Parathyroid adenoma (tissue), 2 donors: ENCODE data around the gene NTMT2.
"Not testable (repeated sequence)": the region's sequence is repeated elsewhere in the genome, so short reads cannot be mapped to it uniquely, and the experiment has no call there.

ENCODE experiments used
- H2AFZ ChIP-seq: fragments of 300-600 bp; sonication (generic); one replicate; pipeline ENCODE4 v1.7.0; 2017; ENCODE audit warnings: antibody characterized with exemption, mild to moderate bottlenecking
- H3K27ac ChIP-seq: fragments of 300-600 bp; sonication (generic); one replicate; pipeline ENCODE4 v1.7.0; 2017
- H3K27me3 ChIP-seq: fragments of 300-600 bp; sonication (generic); one replicate; pipeline ENCODE4 v1.7.0; 2017; ENCODE audit warnings: low read length; ENCODE audit not compliant: control insufficient read depth, insufficient read depth
- H3K36me3 ChIP-seq: fragments of 300-600 bp; sonication (generic); one replicate; pipeline ENCODE4 v1.7.0; 2017; ENCODE audit warnings: low read length; ENCODE audit not compliant: control insufficient read depth, insufficient read depth
- H3K4me1 ChIP-seq: fragments of 300-600 bp; sonication (generic); one replicate; pipeline ENCODE4 v1.7.0; 2017; ENCODE audit warnings: control low read depth
- H3K4me2 ChIP-seq: fragments of 300-600 bp; sonication (generic); one replicate; pipeline ENCODE4 v1.7.0; 2017; ENCODE audit warnings: low read length
- H3K4me3 ChIP-seq: fragments of 300-600 bp; sonication (generic); one replicate; pipeline ENCODE4 v1.7.0; 2017; ENCODE audit warnings: low read depth, low read length
- H3K79me2 ChIP-seq: fragments of 300-600 bp; sonication (generic); one replicate; pipeline ENCODE4 v1.7.0; 2017; ENCODE audit warnings: control low read depth
- H3K9ac ChIP-seq: fragments of 300-600 bp; sonication (generic); one replicate; pipeline ENCODE4 v1.7.0; 2017; ENCODE audit warnings: mild to moderate bottlenecking
- H3K9me3 ChIP-seq: fragments of 300-600 bp; sonication (generic); one replicate; pipeline ENCODE4 v1.7.0; 2017; ENCODE audit warnings: low read length; ENCODE audit not compliant: control insufficient read depth
- TF ChIP-seq, protein P1 (sequence below): fragments of 300-600 bp; sonication (generic); IDR thresholded peaks from one replicate; pipeline ENCODE4 v1.7.0; 2017; ENCODE audit warnings: antibody characterized with exemption, mild to moderate bottlenecking
- donor health status: primary hyperparathyroidism.

The NTMT2 gene

DNA sequence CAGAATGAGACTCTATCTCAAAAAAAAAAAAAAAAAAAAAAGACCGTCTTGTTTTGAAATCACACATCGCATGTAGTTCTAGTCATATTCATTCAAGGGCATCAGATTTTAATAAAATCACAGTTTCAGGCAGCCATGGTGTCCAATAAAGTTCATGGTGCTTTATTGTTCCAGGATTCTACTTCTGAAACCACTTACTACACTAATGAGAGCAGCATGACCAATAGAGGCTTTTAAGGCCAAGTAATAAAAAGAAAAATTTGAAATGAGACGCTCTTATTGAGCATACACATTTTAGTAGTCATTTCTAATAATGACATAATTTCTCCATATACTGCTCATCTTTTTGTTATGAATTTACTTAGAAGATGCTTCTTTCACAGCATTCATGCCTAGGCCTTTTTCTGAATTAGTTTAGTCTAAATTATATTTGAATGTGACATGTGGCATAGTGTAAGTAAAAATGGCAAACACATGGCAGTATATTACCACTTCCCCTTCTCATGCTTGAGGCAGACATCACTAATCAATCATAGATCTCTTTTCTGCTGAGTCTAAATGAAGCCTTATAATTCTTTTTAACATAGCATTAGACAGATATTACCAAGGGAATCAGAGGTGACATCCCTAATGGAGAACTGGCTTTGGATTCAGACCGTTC lies 18.5 kb downstream of the NTMT2 start:
- no peak overlapping the region for H3K27ac ChIP-seq

DNA sequence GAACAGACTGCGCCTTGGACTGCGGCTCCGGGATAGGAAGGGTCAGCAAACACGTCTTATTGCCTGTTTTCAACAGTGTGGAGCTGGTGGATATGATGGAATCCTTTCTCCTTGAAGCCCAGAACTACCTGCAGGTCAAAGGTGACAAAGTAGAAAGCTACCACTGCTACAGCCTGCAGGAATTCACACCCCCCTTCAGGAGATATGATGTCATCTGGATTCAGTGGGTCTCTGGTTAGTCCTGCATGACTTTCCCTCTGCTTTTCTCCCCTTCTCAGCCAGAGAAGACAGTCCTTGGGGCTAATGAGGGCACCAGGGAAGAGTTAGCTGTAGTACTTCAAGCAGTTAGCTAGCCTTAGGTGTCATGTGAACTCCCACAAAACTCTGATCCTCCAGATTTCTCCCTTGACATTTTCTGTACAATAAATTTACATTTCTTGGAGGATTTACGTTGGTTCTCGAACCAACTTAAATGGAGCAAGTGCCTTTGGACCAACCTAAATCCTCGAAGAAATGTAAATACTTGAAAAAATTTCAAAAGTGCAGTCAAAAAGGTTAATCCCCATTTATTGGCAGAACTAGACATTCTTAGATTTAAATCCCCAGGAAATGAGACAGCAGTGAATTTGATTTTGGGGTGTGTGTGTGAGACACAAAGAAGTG lies 20.9 kb downstream of the NTMT2 start:
- Histone ChIP-seq H3K4me2 (no peak overlapping the region), H2AFZ (no peak overlapping the region), H3K27ac (no peak overlapping the region), H3K79me2 (no peaks in the 10 kb centered on the region), H3K9me3 (no peaks in the 10 kb centered on the region), H3K27me3 (no peaks in the 10 kb centered on the region), H3K4me3 (no peak overlapping the region), H3K9ac (no peak overlapping the region), H3K4me1 (no peaks in the 10 kb centered on the region), H3K36me3 (no peaks in the 10 kb centered on the region)
- TF ChIP-seq, protein P1, sequence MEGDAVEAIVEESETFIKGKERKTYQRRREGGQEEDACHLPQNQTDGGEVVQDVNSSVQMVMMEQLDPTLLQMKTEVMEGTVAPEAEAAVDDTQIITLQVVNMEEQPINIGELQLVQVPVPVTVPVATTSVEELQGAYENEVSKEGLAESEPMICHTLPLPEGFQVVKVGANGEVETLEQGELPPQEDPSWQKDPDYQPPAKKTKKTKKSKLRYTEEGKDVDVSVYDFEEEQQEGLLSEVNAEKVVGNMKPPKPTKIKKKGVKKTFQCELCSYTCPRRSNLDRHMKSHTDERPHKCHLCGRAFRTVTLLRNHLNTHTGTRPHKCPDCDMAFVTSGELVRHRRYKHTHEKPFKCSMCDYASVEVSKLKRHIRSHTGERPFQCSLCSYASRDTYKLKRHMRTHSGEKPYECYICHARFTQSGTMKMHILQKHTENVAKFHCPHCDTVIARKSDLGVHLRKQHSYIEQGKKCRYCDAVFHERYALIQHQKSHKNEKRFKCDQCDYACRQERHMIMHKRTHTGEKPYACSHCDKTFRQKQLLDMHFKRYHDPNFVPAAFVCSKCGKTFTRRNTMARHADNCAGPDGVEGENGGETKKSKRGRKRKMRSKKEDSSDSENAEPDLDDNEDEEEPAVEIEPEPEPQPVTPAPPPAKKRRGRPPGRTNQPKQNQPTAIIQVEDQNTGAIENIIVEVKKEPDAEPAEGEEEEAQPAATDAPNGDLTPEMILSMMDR, result no peak

More for the DNA sequence above, 18.5 kb downstream of the NTMT2 start:
- no peak overlapping the region for H3K4me3 ChIP-seq
- no peaks in the 10 kb centered on the region for H3K79me2 ChIP-seq
- H2AFZ ChIP-seq, result no peak overlapping the region
- H3K9me3 ChIP-seq, result no peaks in the 10 kb centered on the region
- TF ChIP-seq, protein P1, result no peak
- no peak overlapping the region for H3K4me2 ChIP-seq
- H3K9ac ChIP-seq, result no peak overlapping the region
- H3K27me3 ChIP-seq, result no peaks in the 10 kb centered on the region
- H3K36me3 ChIP-seq, result no peaks in the 10 kb centered on the region
- H3K4me1 ChIP-seq, result no peaks in the 10 kb centered on the region

DNA sequence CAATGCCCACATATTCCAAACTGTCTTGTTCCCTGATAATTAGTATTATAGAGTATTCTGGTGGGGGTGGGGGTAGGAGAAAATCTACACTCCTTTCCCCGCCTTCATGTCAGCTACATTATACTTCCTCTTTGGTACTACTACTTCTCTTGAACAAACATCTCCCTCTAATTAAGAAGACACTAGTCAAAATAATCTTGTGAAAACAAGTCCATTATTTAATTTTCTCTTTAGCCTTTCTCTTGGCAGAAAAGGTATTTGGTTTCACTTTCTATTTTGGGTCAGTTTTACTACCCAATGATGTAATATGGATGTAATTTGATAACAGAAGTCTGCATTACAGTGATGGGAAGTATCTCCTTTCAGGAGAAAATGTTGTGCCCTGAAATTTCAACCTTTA lies 22.5 kb downstream of the NTMT2 start:
- Histone ChIP-seq H3K4me2 (no peak overlapping the region), H3K36me3 (no peaks in the 10 kb centered on the region), H3K27ac (no peak overlapping the region), H3K4me1 (no peaks in the 10 kb centered on the region), H3K79me2 (no peaks in the 10 kb centered on the region), H3K4me3 (no peak overlapping the region), H3K9ac (no peak overlapping the region), H2AFZ (no peak overlapping the region), H3K27me3 (no peaks in the 10 kb centered on the region), H3K9me3 (no peaks in the 10 kb centered on the region)
- TF ChIP-seq, protein P1, result no peak

DNA sequence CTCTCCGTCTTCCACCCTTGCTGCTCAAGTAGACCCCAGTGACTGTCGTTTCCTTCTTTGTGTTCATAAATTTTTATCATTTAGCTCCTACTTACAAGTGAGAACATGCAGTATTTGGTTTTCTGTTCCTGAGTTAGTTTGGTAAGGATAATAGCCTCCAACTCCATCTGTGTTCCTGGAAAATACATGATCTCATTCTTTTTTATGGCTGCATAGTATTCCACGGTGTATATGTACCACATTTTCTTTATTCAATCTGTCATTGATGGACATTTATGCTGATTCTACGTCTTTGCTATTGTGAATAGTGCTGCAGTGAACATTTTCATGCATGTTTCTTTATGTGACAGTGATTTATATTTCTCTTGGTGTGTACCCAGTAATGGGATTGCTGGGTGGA lies 24.8 kb downstream of the NTMT2 start:
- H3K4me1 ChIP-seq, H2AFZ ChIP-seq, H3K4me2 ChIP-seq, H3K9me3 ChIP-seq, H3K4me3 ChIP-seq, H3K9ac ChIP-seq, H3K36me3 ChIP-seq, H3K27me3 ChIP-seq, H3K27ac ChIP-seq, H3K79me2 ChIP-seq: not testable (repeated sequence)

DNA sequence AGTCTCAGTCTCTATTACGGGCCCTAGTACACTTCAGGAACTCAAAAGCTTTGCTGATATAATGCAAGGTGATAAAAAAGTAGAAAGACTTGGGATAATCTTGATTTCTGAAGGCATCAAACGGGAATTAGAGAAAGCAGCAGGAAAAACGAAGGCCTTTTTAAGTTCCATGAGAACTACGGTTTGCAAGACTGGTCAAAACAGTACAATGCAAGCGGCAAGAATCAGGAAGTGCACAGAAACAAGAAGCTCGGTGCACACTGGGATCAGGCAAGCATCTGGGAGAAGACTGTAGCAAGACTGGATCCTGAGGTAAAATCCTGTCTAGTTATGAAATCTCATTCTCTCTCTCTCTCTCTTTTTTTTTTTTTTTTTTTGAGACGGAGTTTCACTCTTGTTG lies 28.6 kb downstream of the NTMT2 start:
- H3K4me2 ChIP-seq, result no peak overlapping the region
- no peaks in the 10 kb centered on the region for H3K9me3 ChIP-seq
- no peaks in the 10 kb centered on the region for H3K27me3 ChIP-seq
- H3K4me3 ChIP-seq, result no peak overlapping the region
- no peak overlapping the region for H2AFZ ChIP-seq
- TF ChIP-seq, protein P1, result no peak
- H3K9ac ChIP-seq, result no peak overlapping the region
- H3K79me2 ChIP-seq, result no peaks in the 10 kb centered on the region
- H3K27ac ChIP-seq, result no peak overlapping the region
- H3K36me3 ChIP-seq, result no peaks in the 10 kb centered on the region
- no peaks in the 10 kb centered on the region for H3K4me1 ChIP-seq
